Frontal cortex (tissue), 1 donor: ENCODE measurements around the gene HDGFL3. TPM values are rescaled to one million over a fixed set of nuclear protein-coding genes. Genes with fewer than 3 reads are reported as not detected.

Experiments
- total RNA-seq: library from RNA; depleted of rRNA; stranded (reverse); fragments of >200 nt; gene quantifications from one replicate; pipeline ENCODE4 v1.2.3, GENCODE V29; 2014

Gene HDGFL3
- total RNA-seq, 1 donor from 2014 or later = 135 TPM

Other genes starting within 250 kb of the HDGFL3 start
- 46.9 TPM for gene RAMAC, start 221.6 kb downstream of the HDGFL3 start, total RNA-seq
- 10.2 TPM for gene C15orf40, start 196.2 kb downstream of the HDGFL3 start, total RNA-seq
- 156 TPM for gene BTBD1, start 140.6 kb downstream of the HDGFL3 start, total RNA-seq
- gene TM6SF1, start 100.2 kb downstream of the HDGFL3 start, total RNA-seq = 27.7 TPM
- gene BNC1, start 76.8 kb upstream of the HDGFL3 start, total RNA-seq = 0.41 TPM
- gene SH3GL3, start 239.5 kb upstream of the HDGFL3 start, total RNA-seq = 187 TPM